Measurements from ENCODE around the gene RNU5B-1. TPM values are rescaled to one million over a fixed set of nuclear protein-coding genes. Genes with fewer than 3 reads are reported as not detected.

Gene RNU5B-1
- polyA plus RNA-seq, 1 of the 3 experiments (the other 2 are of a cell fraction): not detected

GRCh38 chr15:65286069-65286703 is 18.3 kb upstream of the RNU5B-1 start:
- ChIA-PET POLR2A (interaction anchor here (0.6 to 2.1 kb wide), 12 partner anchors 8 to 101 kb away, joined by 3 to 20 read pairs (median 4); partner anchors contain the start of genes CLPX and RNU5B-1), CTCF (interaction anchor here (0.7 to 4.0 kb wide), 11 partner anchors 11 to 106 kb away, joined by 3 to 28 read pairs (median 5); partner anchors contain the start of gene CLPX)
- Histone ChIP-seq H2AFZ (ENCODE audit: low read depth) (peak overlapping the region; percentile 95), H3K27me3 (ENCODE audit: insufficient read depth) (no peaks in the 10 kb centered on the region), H3K4me3 (ENCODE audit: low read depth in 2 of 2, low read length in 1 of 2) (peak overlapping the region; percentile 61 to 71), H3K79me2 (ENCODE audit: insufficient read depth) (peaks cover 6% of the 10 kb centered on the region; the same call in 1 of the 2 replicates), H3F3A (replicated peaks; ENCODE audit: insufficient read depth) (peaks cover 18% of the 10 kb centered on the region), H3K9ac (peak overlapping the region; percentile 77), H3K4me1 (ENCODE audit: control insufficient read depth in 1 of 2, insufficient read depth in 2 of 2, low read depth in 1 of 2, low read length in 1 of 2) (peaks cover 9 to 13% of the 10 kb centered on the region in 2 experiments; a peak in 3 of 4 replicates), H3K27ac (ENCODE audit: low read depth in 2 of 2, low read length in 1 of 2) (peak overlapping the region; percentile 37 to 81; a peak in 3 of 4 replicates), H3K9me3 (no peaks in the 10 kb centered on the region), H4K20me1 (ENCODE audit: insufficient read depth) (no peaks in the 10 kb centered on the region), H3K9me2 (no peaks in the 10 kb centered on the region), H3K4me2 (peak overlapping the region; percentile 97), H3K36me3 (replicated peaks in 1 of 2; ENCODE audit: control insufficient read depth in 1 of 2, insufficient read depth in 2 of 2, low read length in 1 of 2) (no peaks in the 10 kb centered on the region)
- TF ChIP-seq RXRA (IDR thresholded peaks at IDR 0.05; ENCODE audit: borderline replicate concordance, low read depth): no peak
- no peak for TF ChIP-seq NRF1 (IDR thresholded peaks at IDR 0.05; ENCODE audit: low read depth, low read length)
- no peak for TF ChIP-seq EZH2phosphoT487 (IDR thresholded peaks at IDR 0.05; ENCODE audit: borderline replicate concordance, low read depth)
- TF ChIP-seq MXI1 (IDR thresholded peaks at IDR 0.05; ENCODE audit: low read depth, low read length): peak; percentile 6; the same call in 1 of the 2 replicates
- no peak for TF ChIP-seq CHD2 (IDR thresholded peaks at IDR 0.05; ENCODE audit: low read length, partially characterized antibody)
- no peak; the same call in none of the 2 replicates for TF ChIP-seq MAX (IDR thresholded peaks at IDR 0.05; ENCODE audit: low read depth)
- WGBS (ENCODE audit: low lambda C conversion rate): 1% methylated on average over 16 of the region's 52 CpGs
- no peak for DNase-seq

- peaks cover 9 to 13% of the 10 kb centered on the region in 2 experiments; a peak in 3 of 4 replicates for H3K4me1 ChIP-seq (ENCODE audit: control insufficient read depth in 1 of 2, insufficient read depth in 2 of 2, low read depth in 1 of 2, low read length in 1 of 2)
- TF ChIP-seq PBX3 (IDR thresholded peaks at IDR 0.05) (no peak), IRF3 (IDR thresholded peaks at IDR 0.05; ENCODE audit: low read depth, low read length) (no peak), ZBTB33 (IDR thresholded peaks at IDR 0.05; ENCODE audit: borderline replicate concordance, low read depth) (no peak), CTCF (IDR thresholded peaks at IDR 0.05) (peak; percentile 24), FOSL2 (IDR thresholded peaks at IDR 0.05; ENCODE audit: borderline replicate concordance, low read depth) (no peak), FOXJ3 (CRISPR knock-in tag; IDR thresholded peaks at IDR 0.05) (no peak), RCOR1 (IDR thresholded peaks at IDR 0.05; ENCODE audit: low read length) (no peak), RXRA (IDR thresholded peaks at IDR 0.05; ENCODE audit: borderline replicate concordance, low read depth) (no peak), TAF1 (IDR thresholded peaks at IDR 0.05; ENCODE audit: borderline replicate concordance, low read depth, low read length) (no peak), EP300 (IDR thresholded peaks at IDR 0.05; ENCODE audit: borderline replicate concordance in 1 of 2, low read depth in 1 of 2, low read length in 1 of 2) (no peak; a peak in 1 of 4 replicates), SIN3A (IDR thresholded peaks at IDR 0.05; ENCODE audit: borderline replicate concordance, low read depth, low read length) (0 out of 2 replicates have a peak, but pooled peaks have one; percentile 44)
These were observed 17.6 kb upstream of the RNU5B-1 start, which contains the start of gene PARP16 for GRCh38 chr15:65286704-65287519. TSS of gene PARP16 (minus strand) at chr15:65286883. CDS start at chr15:65286426, 457 bp downstream.

More at GRCh38 chr15:65286704-65287519, 17.6 kb upstream of the RNU5B-1 start, which contains the start of gene PARP16:
- POLR2A ChIA-PET: interaction anchor here (0.6 to 2.1 kb wide), 12 partner anchors 9 to 102 kb away, joined by 3 to 20 read pairs (median 4); partner anchors contain the start of genes CLPX and RNU5B-1
- Histone ChIP-seq H3K4me3 (ENCODE audit: low read depth in 2 of 2, low read length in 1 of 2) (peak within 1 kb of the TSS; percentile 61 to 71), H3F3A (replicated peaks; ENCODE audit: insufficient read depth) (peaks cover 18% of the 10 kb centered on the region), H3K27ac (ENCODE audit: low read depth in 2 of 2, low read length in 1 of 2) (peak within 1 kb of the TSS; percentile 37 to 81; a peak in 3 of 4 replicates), H3K9me2 (no peaks in the 10 kb centered on the region), H3K27me3 (ENCODE audit: insufficient read depth) (no peaks in the 10 kb centered on the region), H4K20me1 (ENCODE audit: insufficient read depth) (no peaks in the 10 kb centered on the region), H3K36me3 (replicated peaks in 1 of 2; ENCODE audit: control insufficient read depth in 1 of 2, insufficient read depth in 2 of 2, low read length in 1 of 2) (no peaks in the 10 kb centered on the region), H3K79me2 (ENCODE audit: insufficient read depth) (peaks cover 6% of the 10 kb centered on the region; the same call in 1 of the 2 replicates), H3K4me2 (peak within 1 kb of the TSS; percentile 97), H3K9ac (peak within 1 kb of the TSS; percentile 77), H3K9me3 (no peaks in the 10 kb centered on the region), H2AFZ (ENCODE audit: low read depth) (peak within 1 kb of the TSS; percentile 95)
- WGBS (ENCODE audit: low lambda C conversion rate): 48% methylated on average over 4 of the region's 62 CpGs
- CTCF ChIA-PET: interaction anchor here (0.8 to 4.0 kb wide), 9 partner anchors 10 to 232 kb away, joined by 3 to 28 read pairs (median 5); partner anchors contain the start of gene CLPX
- DNase-seq: peak; percentile 95

All from SK-N-SH (cell line).